HepG2 (cell line): Measurements from ENCODE around the gene FBF1. TPM values are rescaled to one million over a fixed set of nuclear protein-coding genes. Genes with fewer than 3 reads are reported as not detected.

ENCODE experiments used
- ARHGAP35 ChIP-seq: sonication (generic); formaldehyde crosslinking; IDR thresholded peaks from 2 replicates; pipeline ENCODE4 v1.9.0; 2022; ENCODE audit warnings: mild to moderate bottlenecking, inconsistent platforms, moderate library complexity, missing genetic modification reagents, borderline replicate concordance
- CTCF ChIP-seq: sonication (generic); formaldehyde crosslinking; IDR thresholded peaks from 2 replicates; pipeline ENCODE4 v1.5.0; 2020; ENCODE audit warnings: mild to moderate bottlenecking, missing genetic modification reagents, moderate library complexity
- GFI1 ChIP-seq: sonication (generic); formaldehyde crosslinking; IDR thresholded peaks from 2 replicates; pipeline ENCODE4 v1.5.0; 2020; ENCODE audit warnings: missing genetic modification reagents, mild to moderate bottlenecking, borderline replicate concordance
- GTF2F1 ChIP-seq: fragments of 150-350 bp; IDR thresholded peaks from 2 replicates; pipeline ENCODE4 v1.6.1; 2014; ENCODE audit warnings: low read length
- KDM5B ChIP-seq: sonication (generic); formaldehyde crosslinking; IDR thresholded peaks from 2 replicates; pipeline ENCODE4 v1.4.0; 2020; ENCODE audit warnings: missing genetic modification reagents, mild to moderate bottlenecking, borderline replicate concordance
- KLF13 ChIP-seq: sonication (generic); formaldehyde crosslinking; IDR thresholded peaks from 2 replicates; pipeline ENCODE4 v1.4.0; 2020; ENCODE audit warnings: mild to moderate bottlenecking, missing genetic modification reagents
- MAF1 ChIP-seq: sonication (generic); formaldehyde crosslinking; IDR thresholded peaks from 2 replicates; pipeline ENCODE4 v1.5.0; 2020; ENCODE audit warnings: missing genetic modification reagents, borderline replicate concordance
- MEF2D ChIP-seq: sonication (generic); formaldehyde crosslinking; IDR thresholded peaks from 2 replicates; pipeline ENCODE4 v1.5.1; 2020; ENCODE audit warnings: mild to moderate bottlenecking, missing genetic modification reagents
- PCBP1 ChIP-seq: fragments of 200-400 bp; formaldehyde crosslinking; IDR thresholded peaks from 2 replicates; pipeline ENCODE4 v1.6.1; 2017; ENCODE audit warnings: mild to moderate bottlenecking, low read depth, low read length, borderline replicate concordance
- POLR2AphosphoS2 ChIP-seq: IDR thresholded peaks from 2 replicates; pipeline ENCODE4 v1.6.1; 2011; ENCODE audit warnings: low read depth, low read length, improper control_type of control experiment
- STAT5B ChIP-seq: sonication (generic); formaldehyde crosslinking; IDR thresholded peaks from 2 replicates; pipeline ENCODE4 v1.4.0; 2020; ENCODE audit warnings: missing genetic modification reagents
- TCF7 ChIP-seq: sonication (generic); IDR thresholded peaks from 2 replicates; pipeline ENCODE4 v1.6.1; 2016; ENCODE audit warnings: antibody characterized with exemption, low read depth
- WIZ ChIP-seq: sonication (generic); formaldehyde crosslinking; IDR thresholded peaks from 2 replicates; pipeline ENCODE4 v1.5.1; 2020; ENCODE audit warnings: mild to moderate bottlenecking, missing genetic modification reagents
- ZNF251 ChIP-seq: sonication (generic); formaldehyde crosslinking; IDR thresholded peaks from 2 replicates; pipeline ENCODE4 v1.9.0; 2021; ENCODE audit warnings: mild to moderate bottlenecking, missing genetic modification reagents
- ZNF468 ChIP-seq: sonication (generic); formaldehyde crosslinking; IDR thresholded peaks from 2 replicates; pipeline ENCODE4 v1.8.0; 2022; ENCODE audit warnings: mild to moderate bottlenecking, moderate library complexity, missing genetic modification reagents
- ZNF737 ChIP-seq: sonication (generic); formaldehyde crosslinking; IDR thresholded peaks from 2 replicates; pipeline ENCODE4 v1.5.0; 2020; ENCODE audit warnings: missing genetic modification reagents, mild to moderate bottlenecking, borderline replicate concordance
- polyA plus RNA-seq, 8 experiments: library from polyadenylated mRNA; depleted of rRNA in 3 of 8; stranded (reverse) in 7 of 8; unstranded in 1 of 8; fragments of >200 nt; fragmentation: Illumina TruSeq in 4 of 8; extraction: Trizol in 4 of 8; gene quantifications; 2 replicates each; pipeline versions ENCODE4 v1.2.1 to v1.2.3, GENCODE V29; 2011 to 2016; ENCODE audit warnings: low read depth in 4 of 8, missing spikeins in 1 of 8, mixed read lengths in 1 of 8; ENCODE audit not compliant: insufficient read depth in 1 of 8
- total RNA-seq, 5 experiments: library from RNA; depleted of rRNA; stranded (reverse); fragments of >200 nt; fragmentation: Illumina TruSeq; extraction: Trizol; gene quantifications; 2 replicates each; pipeline ENCODE4 v1.2.3, GENCODE V29; 2016; ENCODE audit warnings: low read depth in 1 of 5
- TF ChIP-seq, protein P1 (sequence below): sonication (generic); formaldehyde crosslinking; IDR thresholded peaks from 2 replicates; pipeline ENCODE4 v1.4.0; 2020; ENCODE audit warnings: missing genetic modification reagents
- TF ChIP-seq, protein P2 (sequence below): sonication (generic); formaldehyde crosslinking; IDR thresholded peaks from 2 replicates; pipeline ENCODE4 v1.9.0; 2021; ENCODE audit warnings: missing genetic modification reagents, mild to moderate bottlenecking, borderline replicate concordance
- TF ChIP-seq, protein P3 (sequence below): sonication (generic); formaldehyde crosslinking; IDR thresholded peaks from 2 replicates; pipeline ENCODE4 v1.8.1; 2023; ENCODE audit warnings: mild to moderate bottlenecking, moderate library complexity, missing genetic modification reagents

The FBF1 gene
- total and polyA plus RNA-seq, 2 of the 13 experiments (the other 11 are each of a cell fraction or from before 2014, with no cell fraction given) = 2.4 to 8.1 TPM

GRCh38 chr17:75978938-75979704 lies 38.3 kb upstream of the FBF1 start, which contains the start of the genes ACOX1 and TEN1 (continued):
- TF ChIP-seq, protein P1, sequence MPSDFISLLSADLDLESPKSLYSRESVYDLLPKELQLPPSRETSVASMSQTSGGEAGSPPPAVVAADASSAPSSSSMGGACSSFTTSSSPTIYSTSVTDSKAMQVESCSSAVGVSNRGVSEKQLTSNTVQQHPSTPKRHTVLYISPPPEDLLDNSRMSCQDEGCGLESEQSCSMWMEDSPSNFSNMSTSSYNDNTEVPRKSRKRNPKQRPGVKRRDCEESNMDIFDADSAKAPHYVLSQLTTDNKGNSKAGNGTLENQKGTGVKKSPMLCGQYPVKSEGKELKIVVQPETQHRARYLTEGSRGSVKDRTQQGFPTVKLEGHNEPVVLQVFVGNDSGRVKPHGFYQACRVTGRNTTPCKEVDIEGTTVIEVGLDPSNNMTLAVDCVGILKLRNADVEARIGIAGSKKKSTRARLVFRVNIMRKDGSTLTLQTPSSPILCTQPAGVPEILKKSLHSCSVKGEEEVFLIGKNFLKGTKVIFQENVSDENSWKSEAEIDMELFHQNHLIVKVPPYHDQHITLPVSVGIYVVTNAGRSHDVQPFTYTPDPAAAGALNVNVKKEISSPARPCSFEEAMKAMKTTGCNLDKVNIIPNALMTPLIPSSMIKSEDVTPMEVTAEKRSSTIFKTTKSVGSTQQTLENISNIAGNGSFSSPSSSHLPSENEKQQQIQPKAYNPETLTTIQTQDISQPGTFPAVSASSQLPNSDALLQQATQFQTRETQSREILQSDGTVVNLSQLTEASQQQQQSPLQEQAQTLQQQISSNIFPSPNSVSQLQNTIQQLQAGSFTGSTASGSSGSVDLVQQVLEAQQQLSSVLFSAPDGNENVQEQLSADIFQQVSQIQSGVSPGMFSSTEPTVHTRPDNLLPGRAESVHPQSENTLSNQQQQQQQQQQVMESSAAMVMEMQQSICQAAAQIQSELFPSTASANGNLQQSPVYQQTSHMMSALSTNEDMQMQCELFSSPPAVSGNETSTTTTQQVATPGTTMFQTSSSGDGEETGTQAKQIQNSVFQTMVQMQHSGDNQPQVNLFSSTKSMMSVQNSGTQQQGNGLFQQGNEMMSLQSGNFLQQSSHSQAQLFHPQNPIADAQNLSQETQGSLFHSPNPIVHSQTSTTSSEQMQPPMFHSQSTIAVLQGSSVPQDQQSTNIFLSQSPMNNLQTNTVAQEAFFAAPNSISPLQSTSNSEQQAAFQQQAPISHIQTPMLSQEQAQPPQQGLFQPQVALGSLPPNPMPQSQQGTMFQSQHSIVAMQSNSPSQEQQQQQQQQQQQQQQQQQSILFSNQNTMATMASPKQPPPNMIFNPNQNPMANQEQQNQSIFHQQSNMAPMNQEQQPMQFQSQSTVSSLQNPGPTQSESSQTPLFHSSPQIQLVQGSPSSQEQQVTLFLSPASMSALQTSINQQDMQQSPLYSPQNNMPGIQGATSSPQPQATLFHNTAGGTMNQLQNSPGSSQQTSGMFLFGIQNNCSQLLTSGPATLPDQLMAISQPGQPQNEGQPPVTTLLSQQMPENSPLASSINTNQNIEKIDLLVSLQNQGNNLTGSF (CRISPR knock-in tag) = 0 out of 2 replicates have a peak, but pooled peaks have one; percentile 78
- TF ChIP-seq MEF2D (CRISPR knock-in tag) = peak; percentile 96
- 0 out of 2 replicates have a peak, but pooled peaks have one; percentile 48 for TF ChIP-seq ZNF737 (CRISPR knock-in tag)
- TF ChIP-seq MAF1 (CRISPR knock-in tag) = 0 out of 2 replicates have a peak, but pooled peaks have one; percentile 13
- TF ChIP-seq POLR2AphosphoS2 = 0 out of 2 replicates have a peak, but pooled peaks have one; percentile 27
- TF ChIP-seq GTF2F1 = peak; percentile 86; the same call in 1 of the 2 replicates
- TF ChIP-seq KDM5B = peak; percentile 86; the same call in 1 of the 2 replicates
- peak; percentile 65; the same call in 1 of the 2 replicates for TF ChIP-seq ARHGAP35
- TF ChIP-seq WIZ = 0 out of 2 replicates have a peak, but pooled peaks have one; percentile 28
- TF ChIP-seq CTCF = peak; percentile 72
- TF ChIP-seq GFI1 (CRISPR knock-in tag) = peak; percentile 76; the same call in 1 of the 2 replicates
- TF ChIP-seq STAT5B = peak; percentile 14; the same call in 1 of the 2 replicates
- TF ChIP-seq TCF7 = peak; percentile 3; the same call in 1 of the 2 replicates
- no peak for TF ChIP-seq ZNF251
- TF ChIP-seq, protein P2, sequence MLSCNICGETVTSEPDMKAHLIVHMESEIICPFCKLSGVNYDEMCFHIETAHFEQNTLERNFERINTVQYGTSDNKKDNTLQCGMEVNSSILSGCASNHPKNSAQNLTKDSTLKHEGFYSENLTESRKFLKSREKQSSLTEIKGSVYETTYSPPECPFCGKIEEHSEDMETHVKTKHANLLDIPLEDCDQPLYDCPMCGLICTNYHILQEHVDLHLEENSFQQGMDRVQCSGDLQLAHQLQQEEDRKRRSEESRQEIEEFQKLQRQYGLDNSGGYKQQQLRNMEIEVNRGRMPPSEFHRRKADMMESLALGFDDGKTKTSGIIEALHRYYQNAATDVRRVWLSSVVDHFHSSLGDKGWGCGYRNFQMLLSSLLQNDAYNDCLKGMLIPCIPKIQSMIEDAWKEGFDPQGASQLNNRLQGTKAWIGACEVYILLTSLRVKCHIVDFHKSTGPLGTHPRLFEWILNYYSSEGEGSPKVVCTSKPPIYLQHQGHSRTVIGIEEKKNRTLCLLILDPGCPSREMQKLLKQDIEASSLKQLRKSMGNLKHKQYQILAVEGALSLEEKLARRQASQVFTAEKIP (CRISPR knock-in tag) = no peak
- TF ChIP-seq, protein P3, sequence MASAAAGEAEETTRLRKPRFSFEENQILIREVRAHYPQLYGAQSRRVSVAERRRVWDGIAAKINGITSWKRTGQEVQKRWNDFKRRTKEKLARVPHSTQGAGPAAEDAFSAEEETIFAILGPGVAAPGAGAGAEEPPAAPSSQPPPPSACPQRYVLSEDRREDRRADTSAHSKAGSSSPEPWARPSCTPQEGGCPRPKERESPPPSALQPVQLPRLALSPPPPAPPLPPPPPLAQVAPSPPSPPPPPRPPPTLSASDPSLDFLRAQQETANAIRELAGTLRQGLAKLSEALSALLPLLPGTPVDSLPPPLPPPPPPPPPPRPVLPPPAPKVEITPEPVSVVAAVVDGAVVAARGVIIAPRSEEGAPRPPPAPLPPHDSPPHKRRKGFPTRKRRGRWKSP (CRISPR knock-in tag) = peak; percentile 66
- TF ChIP-seq KLF13 (CRISPR knock-in tag) = no peak
- no peak for TF ChIP-seq ZNF468 (CRISPR knock-in tag)
- TF ChIP-seq PCBP1 = 0 out of 2 replicates have a peak, but pooled peaks have one; percentile 76
